SK-N-MC (cell line): ENCODE measurements around the gene ZNHIT2.

ENCODE experiments used
- DNase-seq: peaks from one replicate; pipeline ENCODE4 v3.0.0-alpha.2; 2011; ENCODE audit warnings: low read depth, low spot score
- H3K27ac ChIP-seq: fragments of 200-600 bp; sonication (generic); 2 replicates; pipeline ENCODE4 v1.5.1; 2016; ENCODE audit warnings: mixed run types
- H3K36me3 ChIP-seq: fragments of 200-600 bp; sonication (generic); 2 replicates; pipeline ENCODE4 v1.6.1; 2017; ENCODE audit warnings: antibody characterized with exemption, low read length, mixed read lengths; ENCODE audit not compliant: insufficient read depth
- H3K4me3 ChIP-seq: fragments of 200-600 bp; sonication (generic); 2 replicates; pipeline ENCODE4 v1.5.1; 2016
- H3K9ac ChIP-seq: fragments of 200-600 bp; sonication (generic); 2 replicates; pipeline ENCODE4 v1.8.0; 2017; ENCODE audit warnings: mixed run types, mixed read lengths; ENCODE audit not compliant: insufficient read length
- H3K9me3 ChIP-seq: fragments of 200-600 bp; sonication (generic); 2 replicates; pipeline ENCODE4 v1.6.1; 2017; ENCODE audit warnings: low read depth, mild to moderate bottlenecking, antibody characterized with exemption, low read length, moderate library complexity, mixed read lengths
- EZH2 ChIP-seq: fragments of 200-600 bp; sonication (generic); IDR thresholded peaks from one replicate; pipeline ENCODE4 v1.6.1; 2017; ENCODE audit warnings: antibody characterized with exemption
- FOXP2 ChIP-seq: optimal IDR thresholded peaks from 2 replicates; pipeline ENCODE3; 2011; ENCODE audit warnings: mild to moderate bottlenecking, moderate library complexity; ENCODE audit not compliant: insufficient read depth; ENCODE audit errors: extremely low read length, control extremely low read depth
- POLR2AphosphoS5 ChIP-seq: IDR thresholded peaks from 2 replicates; pipeline ENCODE4 v1.6.1; 2012; ENCODE audit warnings: mild to moderate bottlenecking, low read depth, low read length, borderline replicate concordance

Gene ZNHIT2

GRCh38 chr11:65083134-65083833 lies 34.2 kb downstream of the ZNHIT2 start:
- Histone ChIP-seq H3K4me3 (peak overlapping the region; percentile 84), H3K9me3 (no peaks in the 10 kb centered on the region), H3K27ac (peak overlapping the region; percentile 85), H3K9ac (peak overlapping the region; percentile 89), H3K36me3 (peaks cover 34% of the 10 kb centered on the region)
- no peak for TF ChIP-seq EZH2
- TF ChIP-seq POLR2AphosphoS5, result no peak
- TF ChIP-seq FOXP2, result no peak
- no peak for DNase-seq

DNA sequence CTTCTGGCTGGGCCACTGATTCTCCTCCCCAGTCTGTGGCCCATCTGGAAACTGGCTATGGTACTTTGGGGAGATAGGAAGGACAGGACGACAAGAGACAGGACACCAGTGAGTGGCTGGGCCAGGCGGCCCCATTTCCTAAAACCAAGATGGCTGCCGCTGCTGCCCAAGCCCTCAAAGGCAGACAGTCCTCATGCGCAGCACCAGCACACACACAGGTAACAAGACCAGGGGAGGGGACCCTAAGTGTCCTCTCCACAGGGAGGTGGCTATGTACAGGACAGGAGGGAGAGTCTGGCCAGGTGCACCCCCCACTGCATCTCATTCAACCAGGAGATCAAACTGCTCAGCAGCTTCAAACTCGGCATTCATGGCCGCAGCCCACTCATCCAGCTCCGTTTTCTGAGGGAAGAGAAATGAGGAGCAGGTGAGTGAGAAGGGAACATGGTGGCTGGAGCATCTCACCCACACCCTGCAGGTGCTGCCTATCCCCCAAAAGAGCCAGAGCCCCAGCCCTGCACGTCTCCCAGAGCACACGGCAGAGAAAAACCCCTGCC lies 38.6 kb downstream of the ZNHIT2 start:
- no peak overlapping the region for H3K9ac ChIP-seq
- TF ChIP-seq POLR2AphosphoS5 (no peak), FOXP2 (no peak), EZH2 (no peak)
- no peak for DNase-seq
- no peaks in the 10 kb centered on the region for H3K9me3 ChIP-seq
- H3K4me3 ChIP-seq, result no peak overlapping the region
- no peak overlapping the region for H3K27ac ChIP-seq
- peaks cover 44% of the 10 kb centered on the region for H3K36me3 ChIP-seq

GRCh38 chr11:65078151-65078550 lies 39.4 kb downstream of the ZNHIT2 start:
- H3K27ac ChIP-seq, result no peak overlapping the region
- no peak for TF ChIP-seq FOXP2
- TF ChIP-seq EZH2, result no peak
- TF ChIP-seq POLR2AphosphoS5, result no peak
- H3K9me3 ChIP-seq, result no peaks in the 10 kb centered on the region
- H3K36me3 ChIP-seq, result peaks cover 44% of the 10 kb centered on the region
- H3K9ac ChIP-seq, result no peak overlapping the region
- H3K4me3 ChIP-seq, result no peak overlapping the region
- DNase-seq, result no peak

DNA sequence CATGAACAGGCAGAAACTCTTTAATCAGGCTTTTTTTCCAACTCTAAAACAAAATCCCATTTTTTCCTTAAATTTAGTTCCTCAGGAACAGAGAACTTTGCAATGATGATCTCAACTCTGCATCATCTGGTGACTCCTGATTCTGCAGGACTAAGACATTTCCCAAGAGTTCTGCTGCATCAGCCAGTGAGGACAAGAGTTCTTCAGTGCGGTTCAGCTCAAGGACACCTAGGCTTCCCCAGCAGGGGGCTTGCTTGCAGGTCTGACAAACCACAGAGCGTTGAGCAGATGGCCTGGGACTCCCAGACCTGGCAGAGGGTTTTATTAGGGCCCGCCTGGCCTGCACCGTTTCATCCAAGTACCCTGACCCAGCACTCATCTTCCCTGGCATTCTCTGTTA lies 40.0 kb downstream of the ZNHIT2 start:
- Histone ChIP-seq H3K9me3 (no peaks in the 10 kb centered on the region), H3K36me3 (peaks cover 44% of the 10 kb centered on the region), H3K9ac (no peak overlapping the region), H3K4me3 (no peak overlapping the region), H3K27ac (no peak overlapping the region)
- no peak for TF ChIP-seq FOXP2
- TF ChIP-seq EZH2, result no peak
- TF ChIP-seq POLR2AphosphoS5, result no peak
- no peak for DNase-seq

GRCh38 chr11:65072631-65072966 lies 44.9 kb downstream of the ZNHIT2 start:
- no peak overlapping the region for H3K4me3 ChIP-seq
- H3K36me3 ChIP-seq, result peaks cover 4% of the 10 kb centered on the region; the same call in 1 of the 2 replicates
- no peaks in the 10 kb centered on the region for H3K9me3 ChIP-seq
- no peak for TF ChIP-seq FOXP2
- no peak for TF ChIP-seq POLR2AphosphoS5
- TF ChIP-seq EZH2, result no peak
- no peak overlapping the region for H3K27ac ChIP-seq
- no peak for DNase-seq
- no peak overlapping the region for H3K9ac ChIP-seq

DNA sequence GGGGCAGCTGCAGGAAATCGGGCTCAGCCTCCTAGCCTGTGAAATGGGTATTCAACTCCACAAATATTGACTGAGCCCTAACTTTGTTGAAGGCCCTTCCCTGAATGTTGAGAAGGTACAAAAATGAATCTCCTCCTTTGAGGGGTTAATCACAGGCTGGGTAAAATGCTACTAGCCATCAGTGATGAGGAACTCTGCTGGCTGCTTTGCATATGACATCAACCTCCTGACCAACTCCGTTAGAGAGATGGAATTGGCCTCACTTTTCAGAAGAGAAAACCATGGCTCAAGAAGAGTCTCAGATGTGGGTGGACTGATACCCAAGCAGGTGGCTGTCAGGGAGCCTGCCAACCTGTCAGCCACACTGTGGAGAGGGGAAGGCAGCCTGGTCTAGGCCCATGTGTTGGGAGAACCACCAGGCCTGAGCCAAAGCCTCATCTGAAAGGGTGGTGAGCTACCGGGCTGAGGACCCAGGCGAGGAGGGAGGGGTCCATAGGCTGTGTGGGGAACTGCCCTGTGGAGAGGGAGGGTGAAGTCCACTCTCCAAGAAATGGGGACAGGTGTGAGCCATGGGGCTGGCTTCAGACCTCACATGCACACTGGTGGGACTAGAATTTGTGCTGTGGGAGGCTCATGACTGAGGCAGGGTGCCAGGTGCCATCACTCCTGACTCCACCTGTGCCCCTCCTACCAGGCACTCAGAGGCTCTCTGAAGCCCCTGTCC lies 45.4 kb downstream of the ZNHIT2 start:
- H3K4me3 ChIP-seq, result no peak overlapping the region
- no peak overlapping the region for H3K9ac ChIP-seq
- TF ChIP-seq FOXP2 (no peak), POLR2AphosphoS5 (no peak), EZH2 (no peak)
- DNase-seq, result no peak
- no peaks in the 10 kb centered on the region; the same call in 1 of the 2 replicates for H3K36me3 ChIP-seq
- no peaks in the 10 kb centered on the region for H3K9me3 ChIP-seq
- no peak overlapping the region for H3K27ac ChIP-seq

DNA sequence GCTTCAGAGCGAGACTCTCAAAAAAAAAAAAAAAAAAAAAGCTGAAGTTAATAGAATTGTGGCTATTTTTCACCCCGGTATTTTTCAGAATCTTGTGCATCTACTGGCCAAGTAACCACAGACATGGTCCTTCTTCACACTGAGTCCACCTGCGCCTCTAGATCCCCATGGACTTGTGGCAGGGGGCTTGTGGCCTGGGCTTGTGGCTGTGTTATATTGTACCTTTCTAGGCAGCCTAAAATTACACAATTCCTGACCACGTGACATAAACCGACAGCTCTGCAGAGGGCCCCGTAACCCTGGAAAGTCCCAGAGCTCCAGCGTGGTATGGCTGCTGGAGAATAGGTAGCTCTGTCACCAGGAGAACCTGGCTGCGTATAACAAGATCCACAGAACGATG lies 48.3 kb downstream of the ZNHIT2 start:
- Histone ChIP-seq H3K4me3 (no peak overlapping the region), H3K9ac (no peak overlapping the region), H3K36me3 (no peaks in the 10 kb centered on the region), H3K9me3 (no peaks in the 10 kb centered on the region), H3K27ac (no peak overlapping the region)
- TF ChIP-seq POLR2AphosphoS5 (no peak), FOXP2 (no peak), EZH2 (no peak)
- DNase-seq, result no peak

- DNase-seq, result no peak
- TF ChIP-seq POLR2AphosphoS5 (no peak), EZH2 (no peak), FOXP2 (no peak)
- Histone ChIP-seq H3K36me3 (no peaks in the 10 kb centered on the region), H3K27ac (no peak overlapping the region), H3K9ac (no peak overlapping the region), H3K4me3 (no peak overlapping the region), H3K9me3 (no peaks in the 10 kb centered on the region)
These were observed 50.1 kb downstream of the ZNHIT2 start for GRCh38 chr11:65067446-65067845.
